H1 (cell line): ENCODE data around the gene LAMTOR4. TPM values are rescaled to one million over a fixed set of nuclear protein-coding genes. Genes with fewer than 3 reads are reported as not detected.
A peak's percentile ranks its signal among the peaks of the same experiment; 100 is the strongest.

Experiments used
- CTCF ChIA-PET: fragments of 300-600 bp; sonication (Branson Sonifier 250); formaldehyde crosslinking; loops from one replicate; lab custom pipeline; 2021; ENCODE audit not compliant: partially characterized antibody; lab: Charles Lee
- POLR2A ChIA-PET: fragments of 300-600 bp; sonication (Branson Sonifier 250); formaldehyde crosslinking; loops from one replicate; lab custom pipeline; 2021; ENCODE audit warnings: inconsistent platforms; ENCODE audit not compliant: partially characterized antibody; lab: Charles Lee
- DNase-seq, 2 experiments: peaks; one replicate each; pipeline versions ENCODE4 v3.0.0 to v3.0.0-alpha.2; 2010 to 2022; ENCODE audit warnings: low spot score in 2 of 2, low read depth in 1 of 2, mixed read lengths in 1 of 2
- FAIRE-seq: peaks from 2 replicates; lab custom pipeline; 2011; peaks lifted over from hg19 to GRCh38; lab: Jason Lieb, UNC
- H2AFZ ChIP-seq: 2 replicates; pipeline ENCODE4 v1.8.1; 2012; ENCODE audit warnings: low read length, inconsistent platforms
- H2AK5ac ChIP-seq: 2 replicates; pipeline ENCODE4 v1.6.1; 2013; ENCODE audit warnings: low read depth, low read length
- H2BK120ac ChIP-seq: replicated peaks from 2 replicates; pipeline ENCODE3; 2013; ENCODE audit warnings: low read depth, low read length, inconsistent platforms
- H2BK12ac ChIP-seq: 2 replicates; pipeline ENCODE4 v1.6.1; 2013; ENCODE audit warnings: low read depth, low read length
- H2BK15ac ChIP-seq: 2 replicates; pipeline ENCODE4 v1.6.1; 2013; ENCODE audit warnings: low read length
- H2BK20ac ChIP-seq: 2 replicates; pipeline ENCODE4 v1.6.1; 2013; ENCODE audit warnings: low read length
- H2BK5ac ChIP-seq: 2 replicates; pipeline ENCODE4 v1.6.1; 2013; ENCODE audit warnings: low read depth, low read length
- H3K14ac ChIP-seq: 2 replicates; pipeline ENCODE4 v1.6.1; 2013; ENCODE audit warnings: inconsistent platforms; ENCODE audit not compliant: insufficient read length
- H3K18ac ChIP-seq: 2 replicates; pipeline ENCODE4 v1.6.1; 2013; ENCODE audit warnings: low read length; ENCODE audit errors: extremely low read depth
- H3K23ac ChIP-seq: 2 replicates; pipeline ENCODE4 v1.6.1; 2013; ENCODE audit warnings: inconsistent platforms; ENCODE audit not compliant: insufficient read length
- H3K23me2 ChIP-seq: 2 replicates; pipeline ENCODE4 v1.6.1; 2013; ENCODE audit warnings: low read depth, low read length
- H3K27ac ChIP-seq: 2 replicates; pipeline ENCODE4 v1.6.1; 2011; ENCODE audit warnings: low read depth, low read length, inconsistent platforms
- H3K27me3 ChIP-seq, 4 experiments: replicated peaks in 1 of 4; 1 replicate in 1 of 4; 2 replicates in 3 of 4; pipeline versions ENCODE4 v1.6.1 to v1.8.1; 2011 to 2013; ENCODE audit warnings: low read length in 3 of 4, mild to moderate bottlenecking in 3 of 4, inconsistent platforms in 2 of 4, mixed read lengths in 2 of 4, moderate library complexity in 1 of 4; ENCODE audit not compliant: control insufficient read depth in 3 of 4, insufficient read depth in 3 of 4; ENCODE audit errors: extremely low read depth in 1 of 4
- H3K36me3 ChIP-seq, 4 experiments: 2 replicates each; pipeline versions ENCODE4 v1.6.1 to v1.8.1; 2011 to 2013; ENCODE audit warnings: mild to moderate bottlenecking in 4 of 4, low read length in 3 of 4, moderate library complexity in 2 of 4, control low read depth in 1 of 4, inconsistent platforms in 1 of 4; ENCODE audit not compliant: insufficient read depth in 4 of 4, control insufficient read depth in 2 of 4
- H3K4ac ChIP-seq: replicated peaks from 2 replicates; pipeline ENCODE3; 2013; ENCODE audit warnings: low read length, low read depth, mixed read lengths, inconsistent platforms; ENCODE audit not compliant: insufficient read length
- H3K4me1 ChIP-seq, 4 experiments: replicated peaks in 1 of 4; 1 replicate in 1 of 4; 2 replicates in 3 of 4; pipeline versions ENCODE4 v1.6.1 to v1.8.1; 2011 to 2013; ENCODE audit warnings: low read length in 3 of 4, inconsistent platforms in 2 of 4, mixed read lengths in 1 of 4; ENCODE audit not compliant: insufficient read depth in 4 of 4, control insufficient read depth in 3 of 4
- H3K4me2 ChIP-seq, 2 experiments: 2 replicates each; pipeline versions ENCODE4 v1.6.1 to v1.8.1; 2011 to 2013; ENCODE audit warnings: low read depth in 2 of 2, low read length in 2 of 2, control low read depth in 1 of 2, inconsistent platforms in 1 of 2, mild to moderate bottlenecking in 1 of 2; ENCODE audit not compliant: insufficient read depth in 1 of 2
- H3K4me3 ChIP-seq, 4 experiments: fragments of 200-600, 300-600 bp in 1 of 4; sonication (generic), shearing (Covaris generic), sonication (Bioruptor Twin) in 1 of 4; 2 replicates each; pipeline versions ENCODE4 v1.5.1 to v1.8.1; 2011 to 2016; ENCODE audit warnings: low read length in 4 of 4, low read depth in 3 of 4, control low read depth in 2 of 4, inconsistent platforms in 2 of 4, mild to moderate bottlenecking in 2 of 4, mixed read lengths in 1 of 4, moderate library complexity in 1 of 4; ENCODE audit not compliant: insufficient read depth in 2 of 4; ENCODE audit errors: extremely low read depth in 1 of 4
- H3K56ac ChIP-seq: replicated peaks from 2 replicates; pipeline ENCODE3; 2013; ENCODE audit warnings: low read depth, mild to moderate bottlenecking, mixed read lengths, low read length, inconsistent platforms; ENCODE audit not compliant: insufficient read length
- H3K79me1 ChIP-seq: 2 replicates; pipeline ENCODE4 v1.6.1; 2013; ENCODE audit warnings: low read depth, low read length, control low read depth
- H3K79me2 ChIP-seq, 2 experiments: 2 replicates each; pipeline versions ENCODE4 v1.6.1 to v1.8.1; 2012 to 2013; ENCODE audit warnings: low read length in 2 of 2, mild to moderate bottlenecking in 2 of 2, inconsistent platforms in 1 of 2; ENCODE audit not compliant: insufficient read depth in 2 of 2, control insufficient read depth in 1 of 2
- H3K9ac ChIP-seq, 4 experiments: replicated peaks in 1 of 4; 1 replicate in 1 of 4; 2 replicates in 3 of 4; pipeline versions ENCODE4 v1.6.1 to v1.8.1; 2011 to 2013; ENCODE audit warnings: low read depth in 3 of 4, low read length in 3 of 4, control low read depth in 2 of 4, mild to moderate bottlenecking in 2 of 4, moderate library complexity in 2 of 4, inconsistent platforms in 1 of 4; ENCODE audit errors: extremely low read depth in 1 of 4
- H3K9me3 ChIP-seq, 2 experiments: 2 replicates each; pipeline versions ENCODE4 v1.6.1 to v1.8.1; 2012 to 2013; ENCODE audit warnings: mild to moderate bottlenecking in 2 of 2, moderate library complexity in 2 of 2, control low read depth in 1 of 2, inconsistent platforms in 1 of 2, low read depth in 1 of 2, low read length in 1 of 2, mixed read lengths in 1 of 2; ENCODE audit not compliant: insufficient read depth in 2 of 2
- H4K20me1 ChIP-seq, 2 experiments: replicated peaks in 1 of 2; 2 replicates each; pipeline versions ENCODE3 to v1.8.1; 2011 to 2013; ENCODE audit warnings: inconsistent platforms in 2 of 2, low read length in 2 of 2, mild to moderate bottlenecking in 1 of 2; ENCODE audit not compliant: insufficient read depth in 2 of 2, control insufficient read depth in 1 of 2
- H4K5ac ChIP-seq: 2 replicates; pipeline ENCODE4 v1.6.1; 2013; ENCODE audit warnings: low read length, low read depth, mixed read lengths, inconsistent platforms; ENCODE audit not compliant: insufficient read length
- H4K8ac ChIP-seq: 2 replicates; pipeline ENCODE4 v1.8.0; 2013; ENCODE audit warnings: mild to moderate bottlenecking, moderate library complexity, low read length, inconsistent platforms; ENCODE audit not compliant: insufficient read depth; ENCODE audit errors: extremely low read depth
- H4K91ac ChIP-seq: replicated peaks from 2 replicates; pipeline ENCODE3; 2013; ENCODE audit warnings: low read length, mixed read lengths, inconsistent platforms; ENCODE audit not compliant: insufficient read length
- BACH1 ChIP-seq: IDR thresholded peaks from 2 replicates; pipeline ENCODE4 v1.6.1; 2012; ENCODE audit warnings: low read length, improper control_type of control experiment
- CEBPB ChIP-seq: IDR thresholded peaks from 2 replicates; pipeline ENCODE4 v1.6.1; 2012; ENCODE audit warnings: low read depth, low read length
- GABPA ChIP-seq: IDR thresholded peaks from 2 replicates; pipeline ENCODE4 v1.6.1; 2011; ENCODE audit warnings: mild to moderate bottlenecking, low read length, moderate library complexity, borderline replicate concordance; ENCODE audit not compliant: insufficient read depth
- NRF1 ChIP-seq: IDR thresholded peaks from 2 replicates; pipeline ENCODE4 v1.6.1; 2011; ENCODE audit warnings: mild to moderate bottlenecking, low read depth, low read length, improper control_type of control experiment
- SRF ChIP-seq: IDR thresholded peaks from 2 replicates; pipeline ENCODE4 v1.6.1; 2011; ENCODE audit warnings: mild to moderate bottlenecking, low read depth, low read length, moderate library complexity
- ZNF274 ChIP-seq: IDR thresholded peaks from 2 replicates; pipeline ENCODE4 v1.7.0; 2012; ENCODE audit warnings: low read length, borderline replicate concordance; ENCODE audit errors: extremely low read depth
- WGBS, 2 experiments: shearing (Covaris generic) in 1 of 2; methylation state at CpG; one replicate each; pipeline versions ENCODE4 v1.1.6 to v1.1.7; 2013 to 2015; ENCODE audit warnings: low lambda C conversion rate in 2 of 2, mixed read lengths in 2 of 2, inconsistent platforms in 1 of 2, low coverage in 1 of 2, missing lambda C conversion rate in 1 of 2; ENCODE audit not compliant: insufficient replicate concordance in 2 of 2, insufficient coverage in 1 of 2, insufficient read length in 1 of 2; ENCODE audit errors: extremely low coverage in 1 of 2, missing lambda C conversion rate in 1 of 2; 5-methylcytosine and 5-hydroxymethylcytosine counted together
- polyA plus RNA-seq, 7 experiments: library from polyadenylated mRNA; depleted of rRNA in 3 of 7; stranded (reverse) in 5 of 7; unstranded in 2 of 7; fragments of >200 nt in 5 of 7; fragments of 200-250 nt in 2 of 7; gene quantifications; 1 replicate in 5 of 7; 2 replicates in 1 of 7; 4 replicates in 1 of 7; pipeline versions ENCODE4 v1.2.1 to v1.2.3, GENCODE V29; 2011 to 2013; ENCODE audit warnings: missing spikeins in 2 of 7, mixed read lengths in 2 of 7
- total RNA-seq: library from RNA; stranded (reverse); fragmentation: NEBNext Ultra II Directional; extraction: Animal tissue kit (Norgen Biotek cat#: 25700); gene quantifications from 2 replicates; pipeline ENCODE4 v1.2.1, GENCODE V29; 2021
- TF ChIP-seq, protein P1 (sequence below): IDR thresholded peaks from 2 replicates; pipeline ENCODE4 v1.6.1; 2012; ENCODE audit warnings: inconsistent platforms
- TF ChIP-seq, protein P2 (sequence below): IDR thresholded peaks from 2 replicates; pipeline ENCODE4 v1.6.1; 2012; ENCODE audit warnings: low read length, inconsistent platforms

Gene LAMTOR4
- total and polyA plus RNA-seq, 2 of the 8 experiments (the other 6 are each of a cell fraction or from before 2014, with no cell fraction given), result 153 to 622 TPM

DNA sequence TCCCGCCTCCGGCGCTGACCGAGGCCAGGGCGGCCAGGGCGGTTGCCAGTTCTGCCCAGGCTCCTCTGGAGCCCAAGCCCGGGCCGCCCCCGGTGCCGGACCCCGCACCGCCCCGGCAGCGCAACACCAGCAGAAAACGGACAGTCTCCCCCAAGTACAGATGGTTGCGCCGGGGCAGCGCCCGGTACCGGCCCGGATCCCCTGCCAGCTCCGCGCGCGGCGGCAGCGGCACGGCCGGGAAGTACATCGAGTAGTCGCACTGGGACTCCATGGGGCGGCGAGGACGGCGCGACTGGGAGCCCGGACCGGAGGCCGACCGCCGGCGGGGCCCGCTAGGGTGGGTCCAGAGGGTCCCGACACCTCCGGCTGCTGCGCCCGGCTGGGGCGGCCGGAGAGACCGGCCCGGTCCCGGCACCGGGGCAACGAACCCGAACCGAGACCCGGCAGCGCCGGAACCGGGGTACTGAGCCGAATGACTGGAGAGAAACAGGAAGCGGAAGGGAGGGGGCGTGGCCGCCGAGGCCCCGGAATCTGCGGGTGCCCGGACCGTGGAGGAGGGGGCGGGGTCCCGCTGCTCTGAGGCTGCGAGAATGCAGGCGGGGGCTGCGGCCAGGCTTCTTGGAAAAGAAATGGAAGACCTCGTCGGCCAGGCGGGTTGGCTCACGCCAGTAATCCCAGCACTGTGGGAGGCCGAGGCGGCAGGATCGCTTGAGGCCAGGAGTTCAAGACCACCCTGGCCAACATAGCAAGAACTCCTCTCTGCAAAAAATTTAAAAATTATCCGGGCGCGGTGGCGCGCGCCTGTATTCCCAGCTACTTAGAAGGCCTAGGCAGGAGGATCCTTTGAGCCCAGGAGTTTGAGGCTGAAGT lies 9.7 kb downstream of the LAMTOR4 start, which contains the start of gene TRAPPC14:
TRAPPC14 (minus strand) TSS at position 495 of the 870 bp plus-strand sequence; CDS start at position 271, 224 bp downstream.
- H3K36me3 ChIP-seq, result peaks cover 6 to 36% (median 20%) of the 10 kb centered on the region in 4 experiments
- no peak within 1 kb of the TSS for H2BK5ac ChIP-seq
- no peak within 1 kb of the TSS for H2AK5ac ChIP-seq
- peak within 1 kb of the TSS; percentile 48 to 95 (median 62) for H3K9ac ChIP-seq
- no peaks in the 10 kb centered on the region for H3K9me3 ChIP-seq
- H3K56ac ChIP-seq, result no peak within 1 kb of the TSS
- H3K23me2 ChIP-seq, result peaks cover 6% of the 10 kb centered on the region
- ChIA-PET CTCF (interaction anchor here (0.7 to 7.9 kb wide), 4 partner anchors 10 to 29 kb away, joined by 3 to 83 read pairs (median 4); partner anchors contain the start of gene GAL3ST4), POLR2A (interaction anchor here (0.8 to 9.9 kb wide), 15 partner anchors 9 to 270 kb away, joined by 3 to 145 read pairs (median 5); partner anchors contain the start of genes AP4M1, GAL3ST4, GPC2 and LAMTOR4)
- H2BK20ac ChIP-seq, result no peak within 1 kb of the TSS
- no peak within 1 kb of the TSS for H4K91ac ChIP-seq
- FAIRE-seq (no peak), DNase-seq (peak; percentile 83 to 99)
- peaks cover 12 to 28% of the 10 kb centered on the region in 2 experiments for H4K20me1 ChIP-seq
- no peak within 1 kb of the TSS for H2AFZ ChIP-seq
- no peak within 1 kb of the TSS for H3K23ac ChIP-seq
- no peak within 1 kb of the TSS for H2BK12ac ChIP-seq
- peak within 1 kb of the TSS; percentile 48 for H3K18ac ChIP-seq
- H3K4ac ChIP-seq, result peak within 1 kb of the TSS; percentile 84
- H2BK15ac ChIP-seq, result no peak within 1 kb of the TSS
- peaks cover 0 to 15% (median 9%) of the 10 kb centered on the region in 4 experiments; a peak in 5 of 7 replicates for H3K4me1 ChIP-seq
- peak within 1 kb of the TSS; percentile 75 to 94 for H3K4me2 ChIP-seq
- H3K79me1 ChIP-seq, result no peaks in the 10 kb centered on the region; the same call in 1 of the 2 replicates
- H3K79me2 ChIP-seq, result no peaks in the 10 kb centered on the region
- no peaks in the 10 kb centered on the region for H3K27me3 ChIP-seq
- 0 out of 2 replicates have a peak within 1 kb of the TSS, but pooled peaks have one; percentile 17 for H4K8ac ChIP-seq
- WGBS, 2 experiments, result 7% methylated on average over 72 of the region's 87 CpGs; no CpG with 5 or more reads in 1 of the 2 experiments
- H3K27ac ChIP-seq, result peak within 1 kb of the TSS; percentile 24; the same call in 1 of the 2 replicates
- H3K14ac ChIP-seq, result no peak within 1 kb of the TSS
- H2BK120ac ChIP-seq, result no peak within 1 kb of the TSS
- peak within 1 kb of the TSS; percentile 11 for H4K5ac ChIP-seq
- peak within 1 kb of the TSS; percentile 57 to 88 (median 80) for H3K4me3 ChIP-seq
- TF ChIP-seq, protein P1, sequence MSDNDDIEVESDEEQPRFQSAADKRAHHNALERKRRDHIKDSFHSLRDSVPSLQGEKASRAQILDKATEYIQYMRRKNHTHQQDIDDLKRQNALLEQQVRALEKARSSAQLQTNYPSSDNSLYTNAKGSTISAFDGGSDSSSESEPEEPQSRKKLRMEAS, result no peak
- no peak for TF ChIP-seq SRF
- no peak for TF ChIP-seq BACH1
- TF ChIP-seq NRF1, result no peak
- TF ChIP-seq CEBPB, result no peak
- TF ChIP-seq, protein P2, sequence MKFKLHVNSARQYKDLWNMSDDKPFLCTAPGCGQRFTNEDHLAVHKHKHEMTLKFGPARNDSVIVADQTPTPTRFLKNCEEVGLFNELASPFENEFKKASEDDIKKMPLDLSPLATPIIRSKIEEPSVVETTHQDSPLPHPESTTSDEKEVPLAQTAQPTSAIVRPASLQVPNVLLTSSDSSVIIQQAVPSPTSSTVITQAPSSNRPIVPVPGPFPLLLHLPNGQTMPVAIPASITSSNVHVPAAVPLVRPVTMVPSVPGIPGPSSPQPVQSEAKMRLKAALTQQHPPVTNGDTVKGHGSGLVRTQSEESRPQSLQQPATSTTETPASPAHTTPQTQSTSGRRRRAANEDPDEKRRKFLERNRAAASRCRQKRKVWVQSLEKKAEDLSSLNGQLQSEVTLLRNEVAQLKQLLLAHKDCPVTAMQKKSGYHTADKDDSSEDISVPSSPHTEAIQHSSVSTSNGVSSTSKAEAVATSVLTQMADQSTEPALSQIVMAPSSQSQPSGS, result no peak; the same call in 1 of the 2 replicates
- TF ChIP-seq ZNF274, result no peak
- peak; percentile 70; the same call in 1 of the 2 replicates for TF ChIP-seq GABPA
